PC-3 (cell line): Measurements from ENCODE around the gene BASP1. TPM values are rescaled to one million over a fixed set of nuclear protein-coding genes. Genes with fewer than 3 reads are reported as not detected.

Source experiments
- ATAC-seq: fragments of 200-7000 bp; cut with Tn5 transposase; 2 replicates; pipeline ENCODE4 v1.9.1; 2020; ENCODE audit warnings: mild to moderate bottlenecking, moderate library complexity
- BruUV-seq: library from RNA; stranded (reverse); fragments of 400-500 nt; replicated peaks from 2 replicates; lab custom pipeline; 2021; lab: Mats Ljungman, UMichigan
- CTCF ChIA-PET: fragments of 300-600 bp; sonication (Branson Sonifier 250); formaldehyde crosslinking; loops from one replicate; lab custom pipeline; 2022; ENCODE audit warnings: antibody characterized with exemption; lab: Charles Lee
- POLR2A ChIA-PET: fragments of 300-600 bp; sonication (Branson Sonifier 250); formaldehyde crosslinking; loops from one replicate; lab custom pipeline; 2022; ENCODE audit warnings: antibody characterized with exemption; ENCODE audit not compliant: unreplicated experiment; lab: Charles Lee
- DNase-seq: peaks from one replicate; pipeline ENCODE4 v3.0.0-alpha.2; 2015
- H2AFZ ChIP-seq: fragments of 300-600 bp; sonication (generic); 2 replicates; pipeline ENCODE4 v1.6.0; 2016; ENCODE audit warnings: antibody characterized with exemption, low read length
- H3F3A ChIP-seq: fragments of 300-600 bp; sonication (generic); one replicate; pipeline ENCODE4 v1.6.0; 2017; ENCODE audit warnings: antibody characterized with exemption, low read length, control low read depth, mild to moderate bottlenecking; ENCODE audit not compliant: unreplicated experiment
- H3K27ac ChIP-seq: fragments of 300-600 bp; sonication (generic); 2 replicates; pipeline ENCODE4 v1.5.1; 2016; ENCODE audit warnings: mild to moderate bottlenecking, low read length
- H3K27me3 ChIP-seq: fragments of 300-600 bp; sonication (generic); 2 replicates; pipeline ENCODE4 v1.6.1; 2016; ENCODE audit warnings: low read length, mixed read lengths
- H3K36me3 ChIP-seq: fragments of 300-600 bp; sonication (generic); 2 replicates; pipeline ENCODE4 v1.6.1; 2016; ENCODE audit warnings: low read depth, mixed run types, low read length, mixed read lengths
- H3K4me1 ChIP-seq: fragments of 300-600 bp; sonication (generic); 2 replicates; pipeline ENCODE4 v1.5.1; 2016; ENCODE audit warnings: low read length; ENCODE audit not compliant: insufficient read depth
- H3K4me2 ChIP-seq: fragments of 300-600 bp; sonication (generic); 2 replicates; pipeline ENCODE4 v1.6.0; 2016; ENCODE audit warnings: low read length
- H3K4me3 ChIP-seq: fragments of 300-600 bp; sonication (generic); 2 replicates; pipeline ENCODE4 v1.5.1; 2016; ENCODE audit warnings: mild to moderate bottlenecking, low read length, mixed read lengths
- H3K79me2 ChIP-seq: fragments of 300-600 bp; sonication (generic); 2 replicates; pipeline ENCODE4 v1.6.1; 2017; ENCODE audit warnings: low read length, mixed read lengths
- H3K9ac ChIP-seq: fragments of 300-600 bp; sonication (generic); 2 replicates; pipeline ENCODE4 v1.6.0; 2016; ENCODE audit warnings: mild to moderate bottlenecking, low read length
- H3K9me2 ChIP-seq: fragments of 300-600 bp; sonication (generic); replicated peaks from 2 replicates; pipeline ENCODE4 v1.6.1; 2016; ENCODE audit warnings: mixed run types, low read length, mixed read lengths
- H3K9me3 ChIP-seq: fragments of 300-600 bp; sonication (generic); 2 replicates; pipeline ENCODE4 v1.6.1; 2016; ENCODE audit warnings: low read length, mixed read lengths
- H4K20me1 ChIP-seq: fragments of 300-600 bp; sonication (generic); 2 replicates; pipeline ENCODE4 v1.6.1; 2016; ENCODE audit warnings: low read length, mixed read lengths
- EZH2 ChIP-seq: fragments of 300-600 bp; sonication (generic); IDR thresholded peaks from one replicate; pipeline ENCODE4 v1.6.1; 2017; ENCODE audit warnings: antibody characterized with exemption, mild to moderate bottlenecking, low read length; ENCODE audit not compliant: unreplicated experiment
- EZH2phosphoT487 ChIP-seq: fragments of 300-600 bp; sonication (generic); IDR thresholded peaks from 2 replicates; pipeline ENCODE4 v1.6.1; 2018; ENCODE audit warnings: mild to moderate bottlenecking, antibody characterized with exemption, low read length, borderline replicate concordance
- intact Hi-C: fragments of 100-400 bp; cut with micrococcal nuclease; formaldehyde crosslinking; loops from 2 replicates; pipeline ENCODE4 v1.9.0; 2023
- total RNA-seq: library from RNA; depleted of rRNA; stranded (reverse); fragments of >200 nt; gene quantifications from 2 replicates; pipeline ENCODE4 v1.2.3, GENCODE V29; 2014
- TF ChIP-seq, protein P1 (sequence below): fragments of 300-600 bp; sonication (generic); conservative IDR thresholded peaks from 2 replicates; pipeline ENCODE4 v1.5.1; 2017; ENCODE audit warnings: antibody characterized with exemption, low read depth, mild to moderate bottlenecking, low read length

The BASP1 gene
- total RNA-seq, 1 experiment from 2014 or later: 169 TPM

DNA sequence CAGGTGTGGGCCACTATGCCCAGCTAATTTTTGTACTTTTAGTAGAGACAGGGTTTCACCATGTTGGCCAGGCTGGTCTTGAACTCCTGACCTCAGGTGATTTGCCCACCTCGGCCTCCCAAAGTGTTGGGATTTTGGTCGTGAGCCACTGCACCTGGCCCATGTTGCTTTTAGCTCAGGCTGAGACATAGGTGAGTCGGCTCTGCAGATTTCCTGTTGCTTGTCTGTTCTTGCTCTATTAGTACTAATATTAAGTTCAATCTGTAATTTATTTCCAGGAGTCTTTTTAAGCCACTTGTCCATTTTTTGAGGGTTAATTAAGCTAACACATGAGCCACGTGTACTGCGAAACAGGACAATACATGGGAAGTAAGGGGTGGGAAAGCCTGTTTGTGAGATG is 21.4 kb upstream of the BASP1 start:
- H3K79me2 ChIP-seq: no peaks in the 10 kb centered on the region
- no peak overlapping the region for H3K4me3 ChIP-seq
- no peaks in the 10 kb centered on the region for H3K9me2 ChIP-seq
- H3K4me2 ChIP-seq: no peak overlapping the region
- no peaks in the 10 kb centered on the region for H3F3A ChIP-seq
- no TSS peak for BruUV-seq
- no peak overlapping the region for H3K9ac ChIP-seq
- ChIA-PET POLR2A (no interaction called here), CTCF (no interaction called here)
- peaks cover 6% of the 10 kb centered on the region for H3K9me3 ChIP-seq
- no peaks in the 10 kb centered on the region for H4K20me1 ChIP-seq
- no peaks in the 10 kb centered on the region for H3K36me3 ChIP-seq
- peaks cover 3% of the 10 kb centered on the region for H3K4me1 ChIP-seq
- no peaks in the 10 kb centered on the region for H3K27me3 ChIP-seq
- TF ChIP-seq, protein P1, sequence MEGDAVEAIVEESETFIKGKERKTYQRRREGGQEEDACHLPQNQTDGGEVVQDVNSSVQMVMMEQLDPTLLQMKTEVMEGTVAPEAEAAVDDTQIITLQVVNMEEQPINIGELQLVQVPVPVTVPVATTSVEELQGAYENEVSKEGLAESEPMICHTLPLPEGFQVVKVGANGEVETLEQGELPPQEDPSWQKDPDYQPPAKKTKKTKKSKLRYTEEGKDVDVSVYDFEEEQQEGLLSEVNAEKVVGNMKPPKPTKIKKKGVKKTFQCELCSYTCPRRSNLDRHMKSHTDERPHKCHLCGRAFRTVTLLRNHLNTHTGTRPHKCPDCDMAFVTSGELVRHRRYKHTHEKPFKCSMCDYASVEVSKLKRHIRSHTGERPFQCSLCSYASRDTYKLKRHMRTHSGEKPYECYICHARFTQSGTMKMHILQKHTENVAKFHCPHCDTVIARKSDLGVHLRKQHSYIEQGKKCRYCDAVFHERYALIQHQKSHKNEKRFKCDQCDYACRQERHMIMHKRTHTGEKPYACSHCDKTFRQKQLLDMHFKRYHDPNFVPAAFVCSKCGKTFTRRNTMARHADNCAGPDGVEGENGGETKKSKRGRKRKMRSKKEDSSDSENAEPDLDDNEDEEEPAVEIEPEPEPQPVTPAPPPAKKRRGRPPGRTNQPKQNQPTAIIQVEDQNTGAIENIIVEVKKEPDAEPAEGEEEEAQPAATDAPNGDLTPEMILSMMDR: no peak
- TF ChIP-seq EZH2 (no peak), EZH2phosphoT487 (no peak)
- no peak overlapping the region for H2AFZ ChIP-seq
- no peak for DNase-seq
- intact Hi-C loops: no loop called here
- H3K27ac ChIP-seq: no peak overlapping the region
- no peak for ATAC-seq

DNA sequence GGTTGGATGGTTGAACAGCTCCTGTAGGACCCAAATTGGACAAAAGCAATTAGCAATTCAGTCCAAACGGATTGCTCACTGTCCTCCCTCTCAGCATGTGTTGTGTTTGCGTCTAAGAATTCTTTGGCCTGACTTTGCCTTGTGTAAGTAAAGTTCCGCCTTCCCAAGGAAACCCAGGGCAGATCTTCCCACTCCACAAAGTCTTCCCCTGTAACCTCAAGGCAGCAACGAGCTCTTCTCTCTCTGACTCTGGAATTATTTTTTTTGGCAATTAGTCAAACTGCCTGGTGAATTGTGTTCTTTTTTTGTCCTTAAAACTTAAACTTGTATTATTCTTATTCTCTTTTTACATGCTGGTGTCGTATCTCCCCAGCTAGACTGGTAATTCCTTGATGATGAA is 20.7 kb upstream of the BASP1 start:
- Histone ChIP-seq H3K9me3 (peaks cover 6% of the 10 kb centered on the region), H3F3A (no peaks in the 10 kb centered on the region), H3K4me2 (no peak overlapping the region), H2AFZ (no peak overlapping the region), H3K4me1 (no peaks in the 10 kb centered on the region), H3K36me3 (no peaks in the 10 kb centered on the region), H3K9me2 (no peaks in the 10 kb centered on the region), H3K27me3 (no peaks in the 10 kb centered on the region), H3K79me2 (no peaks in the 10 kb centered on the region), H3K4me3 (no peak overlapping the region), H3K9ac (no peak overlapping the region), H4K20me1 (no peaks in the 10 kb centered on the region), H3K27ac (no peak overlapping the region)
- BruUV-seq: no TSS peak
- no peak for ATAC-seq
- TF ChIP-seq EZH2 (no peak), EZH2phosphoT487 (no peak)
- TF ChIP-seq, protein P1: no peak
- intact Hi-C loops: no loop called here
- DNase-seq: no peak
- CTCF ChIA-PET: no interaction called here
- POLR2A ChIA-PET: no interaction called here

DNA sequence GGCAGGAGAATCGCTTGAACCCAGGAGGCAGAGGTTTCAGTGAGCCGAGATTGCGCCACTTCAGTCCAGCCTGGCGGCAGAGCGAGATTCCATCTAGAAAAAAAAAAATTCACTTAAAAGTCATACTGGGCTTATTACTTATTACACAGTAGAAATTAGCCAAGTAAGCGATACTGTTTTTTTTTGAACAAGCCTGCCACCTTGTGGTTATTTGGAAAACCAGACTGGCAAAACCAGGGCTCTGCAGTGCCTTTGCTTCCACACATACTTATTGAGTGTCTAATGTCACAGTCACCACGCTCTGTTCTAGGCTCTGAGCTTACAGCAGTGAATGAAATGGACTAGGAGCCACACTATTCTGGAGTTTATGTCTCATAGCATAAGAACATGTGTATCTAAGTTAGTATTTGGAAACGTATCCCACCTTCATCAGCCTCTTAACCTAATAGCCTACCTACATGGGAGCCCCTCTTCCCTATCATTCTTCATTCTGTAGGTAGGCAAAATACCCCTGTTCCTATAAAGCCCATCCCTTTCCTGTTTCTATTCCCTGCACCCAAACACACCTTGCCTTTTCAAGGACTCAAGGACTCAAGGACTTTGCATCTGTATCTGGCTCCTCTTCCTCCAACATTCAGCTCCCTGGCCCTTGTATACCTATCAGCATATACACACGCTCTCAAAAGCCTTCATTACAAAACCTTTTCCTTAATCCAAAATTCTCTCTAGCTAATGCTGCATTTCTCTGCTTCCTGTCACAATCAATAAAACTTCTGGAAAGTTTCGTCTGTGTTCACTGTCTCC is 13.9 kb upstream of the BASP1 start:
- intact Hi-C loops: loop anchor here (1.0 to 5.0 kb wide), 4 partner anchors 412 to 716 kb away; no protein-coding TSS in a partner anchor
- Histone ChIP-seq H3K79me2 (no peaks in the 10 kb centered on the region), H2AFZ (peak overlapping the region; percentile 48), H3K4me2 (peak overlapping the region; percentile 36), H3K9ac (no peak overlapping the region), H3K4me3 (no peak overlapping the region), H3K36me3 (no peaks in the 10 kb centered on the region), H3K27ac (no peak overlapping the region), H3K27me3 (no peaks in the 10 kb centered on the region), H3K4me1 (no peaks in the 10 kb centered on the region), H3F3A (no peaks in the 10 kb centered on the region), H3K9me2 (no peaks in the 10 kb centered on the region), H4K20me1 (no peaks in the 10 kb centered on the region), H3K9me3 (no peaks in the 10 kb centered on the region)
- TF ChIP-seq EZH2phosphoT487 (no peak), EZH2 (no peak)
- TF ChIP-seq, protein P1: peak; percentile 94
- CTCF ChIA-PET: interaction anchor here (0.7 kb wide), 1 partner anchor 230 kb away, joined by 4 read pairs; no protein-coding TSS in a partner anchor
- DNase-seq (peak; percentile 97), ATAC-seq (peak; percentile 90)
- POLR2A ChIA-PET: no interaction called here
- no TSS peak for BruUV-seq
